Osteoblast (primary cell): ENCODE data around the gene PAXIP1. TPM values are rescaled to one million over a fixed set of nuclear protein-coding genes. Genes with fewer than 3 reads are reported as not detected.

ENCODE experiments used
- DNase-seq: peaks from one replicate; pipeline ENCODE4 v3.0.0; 2011; ENCODE audit warnings: low spot score, mixed read lengths; ENCODE audit not compliant: insufficient read length; ENCODE audit errors: missing footprints
- H2AFZ ChIP-seq: 2 replicates; pipeline ENCODE4 v1.6.0; 2011; ENCODE audit warnings: mild to moderate bottlenecking, low read length
- H3K27ac ChIP-seq: 2 replicates; pipeline ENCODE4 v1.5.1; 2011; ENCODE audit warnings: mild to moderate bottlenecking, low read depth, low read length, moderate library complexity
- H3K27me3 ChIP-seq: 2 replicates; pipeline ENCODE4 v1.6.0; 2012; ENCODE audit warnings: mild to moderate bottlenecking, control low read depth, inconsistent platforms, low read length, moderate library complexity; ENCODE audit not compliant: insufficient read depth
- H3K36me3 ChIP-seq: 2 replicates; pipeline ENCODE4 v1.5.1; 2011; ENCODE audit warnings: mild to moderate bottlenecking, low read length, control low read depth, moderate library complexity; ENCODE audit not compliant: insufficient read depth
- H3K4me1 ChIP-seq: 2 replicates; pipeline ENCODE4 v1.5.1; 2011; ENCODE audit warnings: mild to moderate bottlenecking, low read length, control low read depth, moderate library complexity; ENCODE audit not compliant: insufficient read depth
- H3K4me2 ChIP-seq: 2 replicates; pipeline ENCODE4 v1.6.0; 2011; ENCODE audit warnings: mild to moderate bottlenecking, low read length; ENCODE audit not compliant: insufficient read depth
- H3K4me3 ChIP-seq: fragments of 200-600 bp; sonication (generic); 3 replicates; pipeline ENCODE4 v1.5.1; 2012; ENCODE audit warnings: mild to moderate bottlenecking, low read length, inconsistent platforms; ENCODE audit not compliant: insufficient read depth
- H3K79me2 ChIP-seq: 2 replicates; pipeline ENCODE4 v1.6.0; 2012; ENCODE audit warnings: mild to moderate bottlenecking, low read length, control low read depth, inconsistent platforms; ENCODE audit not compliant: insufficient read depth
- H3K9me3 ChIP-seq: 2 replicates; pipeline ENCODE4 v1.5.1; 2011; ENCODE audit warnings: low read depth, low read length, control low read depth
- H4K20me1 ChIP-seq: 2 replicates; pipeline ENCODE4 v1.6.0; 2012; ENCODE audit warnings: mild to moderate bottlenecking, low read length, control low read depth; ENCODE audit not compliant: insufficient read depth
- CTCF ChIP-seq: IDR thresholded peaks from 2 replicates; pipeline ENCODE4 v1.5.1; 2011; ENCODE audit warnings: mild to moderate bottlenecking, low read depth, low read length, moderate library complexity; ENCODE audit errors: extremely low read depth
- total RNA-seq: library from RNA; depleted of rRNA; stranded (reverse); fragments of >200 nt; gene quantifications from 2 replicates; pipeline ENCODE4 v1.2.3, GENCODE V29; 2012

The PAXIP1 gene
- total RNA-seq, 1 donor: 10.5 TPM

GRCh38 chr7:154990964-154991540 is 11.9 kb downstream of the PAXIP1 start:
- no peak overlapping the region for H2AFZ ChIP-seq
- H3K9me3 ChIP-seq: no peaks in the 10 kb centered on the region
- H3K27ac ChIP-seq: no peak overlapping the region
- H4K20me1 ChIP-seq: no peaks in the 10 kb centered on the region
- H3K4me2 ChIP-seq: no peak overlapping the region
- no peaks in the 10 kb centered on the region for H3K27me3 ChIP-seq
- TF ChIP-seq CTCF: no peak
- no peak overlapping the region for H3K4me3 ChIP-seq
- peaks cover 5% of the 10 kb centered on the region for H3K79me2 ChIP-seq
- no peak for DNase-seq
- peaks cover 18% of the 10 kb centered on the region for H3K36me3 ChIP-seq
- no peaks in the 10 kb centered on the region for H3K4me1 ChIP-seq

GRCh38 chr7:154987571-154987970 is 15.4 kb downstream of the PAXIP1 start:
- no peak overlapping the region for H3K27ac ChIP-seq
- H3K4me2 ChIP-seq: no peak overlapping the region
- no peak for DNase-seq
- H3K79me2 ChIP-seq: no peaks in the 10 kb centered on the region
- no peak for TF ChIP-seq CTCF
- H3K4me3 ChIP-seq: no peak overlapping the region
- H3K36me3 ChIP-seq: peaks cover 3% of the 10 kb centered on the region
- H4K20me1 ChIP-seq: no peaks in the 10 kb centered on the region
- H3K4me1 ChIP-seq: no peaks in the 10 kb centered on the region
- no peaks in the 10 kb centered on the region for H3K9me3 ChIP-seq
- no peaks in the 10 kb centered on the region for H3K27me3 ChIP-seq
- H2AFZ ChIP-seq: no peak overlapping the region

- H3K27me3 ChIP-seq: no peaks in the 10 kb centered on the region
- no peaks in the 10 kb centered on the region for H3K4me1 ChIP-seq
- no peak overlapping the region for H3K4me2 ChIP-seq
- no peak for TF ChIP-seq CTCF
- H3K79me2 ChIP-seq: no peaks in the 10 kb centered on the region
- H3K27ac ChIP-seq: no peak overlapping the region
- no peak overlapping the region for H2AFZ ChIP-seq
- H3K9me3 ChIP-seq: no peaks in the 10 kb centered on the region
- H4K20me1 ChIP-seq: no peaks in the 10 kb centered on the region
- no peak overlapping the region for H3K4me3 ChIP-seq
- peaks cover 3% of the 10 kb centered on the region for H3K36me3 ChIP-seq
- no peak for DNase-seq
These were observed 16.6 kb downstream of the PAXIP1 start for GRCh38 chr7:154986200-154986945.

- H3K79me2 ChIP-seq: no peaks in the 10 kb centered on the region
- no peak overlapping the region for H3K4me2 ChIP-seq
- H3K36me3 ChIP-seq: peaks cover 6% of the 10 kb centered on the region
- no peak overlapping the region for H3K4me3 ChIP-seq
- no peak for TF ChIP-seq CTCF
- no peak overlapping the region for H3K27ac ChIP-seq
- DNase-seq: no peak
- H2AFZ ChIP-seq: no peak overlapping the region
- H3K4me1 ChIP-seq: no peaks in the 10 kb centered on the region
- no peaks in the 10 kb centered on the region for H4K20me1 ChIP-seq
- H3K27me3 ChIP-seq: no peaks in the 10 kb centered on the region
- no peaks in the 10 kb centered on the region for H3K9me3 ChIP-seq
These were observed 17.7 kb downstream of the PAXIP1 start for GRCh38 chr7:154985230-154985629.
